HG03103 (cell line): ENCODE data around the gene VIL1.

Source experiments
- ATAC-seq: cut with Tn5 transposase; IDR thresholded peaks from one replicate; pipeline ENCODE4 v1.9.1; 2021; ENCODE audit warnings: low read depth; ENCODE audit not compliant: unreplicated experiment

Gene VIL1

DNA sequence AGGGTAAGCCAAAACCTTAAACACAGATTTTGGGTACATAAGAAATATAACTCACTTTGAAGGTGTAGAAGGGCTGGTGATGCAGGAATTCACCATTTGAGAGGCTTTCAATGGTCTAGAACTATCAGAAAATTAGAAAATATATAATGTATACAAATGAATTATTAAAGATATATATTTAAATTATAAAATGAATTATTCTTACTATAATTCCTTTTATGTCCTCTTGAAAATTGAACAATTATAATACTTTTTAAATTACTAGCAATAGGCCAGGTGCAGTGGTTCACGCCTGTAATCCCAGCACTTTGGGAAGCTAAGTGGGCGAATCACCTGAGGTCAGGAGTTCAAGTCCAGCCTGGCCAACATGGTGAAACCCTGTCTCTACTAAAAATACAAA lies 60.7 kb downstream of the VIL1 start:
- ATAC-seq, result no peak

GRCh38 chr2:218482651-218483050 lies 63.7 kb downstream of the VIL1 start:
- no peak for ATAC-seq

DNA sequence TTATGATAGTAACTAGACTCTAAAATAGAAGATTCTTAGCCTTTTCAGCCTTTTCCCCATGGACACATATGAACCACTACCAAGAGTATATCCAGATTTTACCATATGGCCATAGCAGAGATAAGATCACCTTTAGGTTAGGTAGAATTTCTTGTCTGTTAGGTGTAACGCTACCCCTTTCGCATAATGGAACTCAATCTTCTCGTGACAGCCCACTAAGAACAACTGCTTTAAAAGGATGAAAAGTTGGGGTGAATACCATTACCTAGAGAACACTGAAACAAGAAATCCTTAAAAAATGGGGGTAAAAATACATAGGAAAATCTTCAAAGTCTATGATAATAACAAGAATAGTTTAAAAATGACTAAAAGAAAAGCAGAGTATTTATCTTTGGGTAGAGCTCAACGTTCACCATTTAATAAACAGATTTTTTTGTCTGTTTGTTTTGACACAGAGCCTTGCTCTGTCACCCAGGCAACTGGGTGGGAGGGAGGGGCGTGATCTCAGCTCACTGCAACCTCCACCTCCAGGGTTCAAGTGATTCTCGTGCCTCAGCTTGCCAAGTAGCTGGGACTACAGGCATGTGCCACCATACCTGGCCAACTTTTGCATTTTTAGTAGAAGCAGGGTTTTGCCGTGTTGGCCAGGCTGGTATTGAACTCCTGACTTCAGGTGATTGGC lies 67.2 kb downstream of the VIL1 start:
- ATAC-seq, result no peak

GRCh38 chr2:218500501-218501060 lies 81.7 kb downstream of the VIL1 start:
- ATAC-seq, result no peak

DNA sequence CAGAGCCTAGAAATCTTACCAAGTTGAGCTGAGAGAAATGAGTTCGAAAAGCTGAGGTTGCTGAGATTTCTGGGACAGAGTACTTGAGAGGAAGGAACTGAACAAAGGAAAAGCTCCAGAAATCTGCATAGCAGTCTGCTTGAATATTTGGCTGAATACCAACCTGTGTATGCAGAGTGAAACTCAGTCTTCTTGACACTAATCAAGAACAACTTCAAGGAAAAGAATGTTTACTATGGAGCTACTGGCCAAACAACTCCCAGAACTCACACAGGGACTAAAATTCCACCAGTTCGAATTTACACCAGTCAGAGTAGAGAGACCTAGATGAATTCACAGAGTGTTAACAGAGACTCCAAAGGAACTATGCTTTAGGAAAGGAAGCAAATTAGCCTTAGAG lies 82.7 kb downstream of the VIL1 start:
- no peak for ATAC-seq
